ENCODE results near the gene GPC3. TPM values are rescaled to one million over a fixed set of nuclear protein-coding genes. Genes with fewer than 3 reads are reported as not detected.

GPC3 gene
- total RNA-seq, 4 donors from 2014 or later = 0.82 to 4.9 (median 1.8) TPM

- in situ Hi-C loops (cut with MboI; ENCODE audit: low pct_ligation_motif_present in 1 of 4, low pct_unique_long_range_greater_than_20kb in 1 of 4, low sequenced_read_pairs in 3 of 4) (no loop called here), intact Hi-C loops (cut with DNase I; ENCODE audit: low total_unique reads) (no loop called here)
- no peaks in the 10 kb centered on the region for H3K36me3 ChIP-seq
- TF ChIP-seq POLR2A (IDR thresholded peaks at IDR 0.05) (no peak), EP300 (IDR thresholded peaks at IDR 0.05; ENCODE audit: low read depth) (no peak)
- DNase-seq = no peak
- no peak overlapping the region for H3K27ac ChIP-seq
- 59 to 100% methylated on average over 1 to 3 of the region's 3 CpGs for WGBS, 2 donors (ENCODE audit: low coverage in 1 of 2)
- H3K27me3 ChIP-seq = peaks cover 26% of the 10 kb centered on the region
- no peak overlapping the region for H3K4me3 ChIP-seq
- H3K4me1 ChIP-seq = peaks cover 0 to 9% (median 4%) of the 10 kb centered on the region in 4 donors
- no peaks in the 10 kb centered on the region for H3K9me3 ChIP-seq
These were observed 3.5 kb downstream of the GPC3 start for GRCh38 chrX:133981924-133982323.

- H3K4me3 ChIP-seq = no peak overlapping the region
- H3K36me3 ChIP-seq = no peaks in the 10 kb centered on the region
- intact Hi-C loops (cut with DNase I; ENCODE audit: low total_unique reads) = no loop called here
- H3K9me3 ChIP-seq = no peaks in the 10 kb centered on the region
- peaks cover 20% of the 10 kb centered on the region for H3K27me3 ChIP-seq
- peaks cover 0 to 7% (median 4%) of the 10 kb centered on the region in 4 donors for H3K4me1 ChIP-seq
- TF ChIP-seq POLR2A (IDR thresholded peaks at IDR 0.05) (no peak), POLR2AphosphoS5 (IDR thresholded peaks at IDR 0.05) (no peak), EP300 (IDR thresholded peaks at IDR 0.05; ENCODE audit: low read depth) (no peak), CTCF (IDR thresholded peaks at IDR 0.05) (no peak)
- in situ Hi-C loops (cut with MboI; ENCODE audit: low pct_ligation_motif_present in 1 of 4, low pct_unique_long_range_greater_than_20kb in 1 of 4, low sequenced_read_pairs in 3 of 4) = no loop called here
- no peak overlapping the region for H3K27ac ChIP-seq
- DNase-seq = no peak
- WGBS, 2 donors (ENCODE audit: low coverage in 1 of 2) = 77 to 90% methylated on average over 2 to 5 of the region's 5 CpGs
These were observed 4.4 kb downstream of the GPC3 start for GRCh38 chrX:133980832-133981588.

GRCh38 chrX:133980406-133980805 lies 5.0 kb downstream of the GPC3 start:
- intact Hi-C loops (cut with DNase I; ENCODE audit: low total_unique reads) = no loop called here
- peaks cover 0 to 6% (median 2%) of the 10 kb centered on the region in 4 donors for H3K4me1 ChIP-seq
- WGBS, 2 donors (ENCODE audit: low coverage in 1 of 2) = 80% methylated on average over 2 of the region's 2 CpGs; no CpG with 5 or more reads in 1 of the 2 donors
- no peak overlapping the region for H3K27ac ChIP-seq
- TF ChIP-seq POLR2AphosphoS5 (IDR thresholded peaks at IDR 0.05) (no peak), EP300 (IDR thresholded peaks at IDR 0.05; ENCODE audit: low read depth) (no peak), POLR2A (IDR thresholded peaks at IDR 0.05) (no peak), CTCF (IDR thresholded peaks at IDR 0.05) (no peak)
- no peaks in the 10 kb centered on the region for H3K36me3 ChIP-seq
- H3K9me3 ChIP-seq = no peaks in the 10 kb centered on the region
- peaks cover 17% of the 10 kb centered on the region for H3K27me3 ChIP-seq
- no peak overlapping the region for H3K4me3 ChIP-seq
- in situ Hi-C loops (cut with MboI; ENCODE audit: low pct_ligation_motif_present in 1 of 4, low pct_unique_long_range_greater_than_20kb in 1 of 4, low sequenced_read_pairs in 3 of 4) = no loop called here
- no peak for DNase-seq

- Histone ChIP-seq H3K36me3 (no peaks in the 10 kb centered on the region), H3K27me3 (peaks cover 11% of the 10 kb centered on the region), H3K4me3 (no peak overlapping the region), H3K4me1 (peaks cover 0 to under 1% (median 0%) of the 10 kb centered on the region in 4 donors), H3K9me3 (no peaks in the 10 kb centered on the region), H3K27ac (no peak overlapping the region)
- in situ Hi-C loops (cut with MboI; ENCODE audit: low pct_ligation_motif_present in 1 of 4, low pct_unique_long_range_greater_than_20kb in 1 of 4, low sequenced_read_pairs in 3 of 4) (no loop called here), intact Hi-C loops (cut with DNase I; ENCODE audit: low total_unique reads) (no loop called here)
- 66% methylated on average over 3 of the region's 3 CpGs; no CpG with 5 or more reads in 1 of the 2 donors for WGBS, 2 donors (ENCODE audit: low coverage in 1 of 2)
- DNase-seq = no peak
- TF ChIP-seq POLR2AphosphoS5 (IDR thresholded peaks at IDR 0.05) = no peak
- no peak for TF ChIP-seq POLR2A (IDR thresholded peaks at IDR 0.05)
- TF ChIP-seq EP300 (IDR thresholded peaks at IDR 0.05; ENCODE audit: low read depth) = no peak
- TF ChIP-seq CTCF (IDR thresholded peaks at IDR 0.05) = no peak
These were observed 5.7 kb downstream of the GPC3 start for GRCh38 chrX:133979641-133980230.
